Panc1 (cell line): ENCODE results near the gene GPRC5D. TPM values are rescaled to one million over a fixed set of nuclear protein-coding genes. Genes with fewer than 3 reads are reported as not detected.

Experiments used
- ATAC-seq: fragments of 200-7000 bp; cut with Tn5 transposase; 2 replicates; pipeline ENCODE4 v1.9.1; 2020; ENCODE audit warnings: mild to moderate bottlenecking, moderate library complexity
- BruUV-seq: library from RNA; stranded (reverse); fragments of 400-500 nt; replicated peaks from 2 replicates; lab custom pipeline; 2021; lab: Mats Ljungman, UMichigan
- CTCF ChIA-PET: fragments of 300-600 bp; sonication (Branson Sonifier 250); formaldehyde crosslinking; loops from one replicate; lab custom pipeline; 2022; ENCODE audit warnings: antibody characterized with exemption; lab: Charles Lee
- POLR2A ChIA-PET: fragments of 300-600 bp; sonication (Branson Sonifier 250); formaldehyde crosslinking; loops from one replicate; lab custom pipeline; 2022; ENCODE audit warnings: antibody characterized with exemption; lab: Charles Lee
- DNase-seq: peaks from one replicate; pipeline ENCODE4 v3.0.0-alpha.2; 2010; ENCODE audit warnings: low read depth, low spot score
- H3K27ac ChIP-seq: 2 replicates; pipeline ENCODE4 v1.5.1; 2011; ENCODE audit warnings: mild to moderate bottlenecking, low read length, inconsistent platforms
- H3K27me3 ChIP-seq: fragments of 200-500 bp; sonication (Bioruptor generic); 2 replicates; pipeline ENCODE4 v1.6.0; 2014; ENCODE audit warnings: low read length, inconsistent platforms; ENCODE audit not compliant: control insufficient read depth, insufficient read depth
- H3K36me3 ChIP-seq: fragments of 200-500 bp; sonication (Bioruptor generic); 2 replicates; pipeline ENCODE4 v1.5.1; 2014; ENCODE audit warnings: inconsistent platforms, mild to moderate bottlenecking, low read length, moderate library complexity; ENCODE audit not compliant: control insufficient read depth, insufficient read depth
- H3K4me1 ChIP-seq: 2 replicates; pipeline ENCODE4 v1.5.1; 2011; ENCODE audit warnings: inconsistent platforms, mild to moderate bottlenecking, low read length, moderate library complexity; ENCODE audit not compliant: control insufficient read depth, insufficient read depth
- H3K4me3 ChIP-seq, 2 experiments: 2 replicates each; pipeline ENCODE4 v1.5.1; 2011 to 2012; ENCODE audit warnings: low read depth in 2 of 2, low read length in 2 of 2, mild to moderate bottlenecking in 2 of 2, inconsistent platforms in 1 of 2, moderate library complexity in 1 of 2
- H3K9me3 ChIP-seq: fragments of 200-500 bp; sonication (Bioruptor generic); 2 replicates; pipeline ENCODE4 v1.5.1; 2014; ENCODE audit warnings: low read depth, mild to moderate bottlenecking, inconsistent platforms, low read length, moderate library complexity; ENCODE audit not compliant: control insufficient read depth, insufficient read depth
- POLR2AphosphoS5 ChIP-seq: IDR thresholded peaks from 2 replicates; pipeline ENCODE4 v1.6.1; 2012; ENCODE audit warnings: mild to moderate bottlenecking, low read depth, low read length, moderate library complexity
- TCF7L2 ChIP-seq: IDR thresholded peaks from 2 replicates; pipeline ENCODE4 v1.6.1; 2011; ENCODE audit warnings: mild to moderate bottlenecking, low read depth, low read length, inconsistent platforms
- in situ Hi-C: cut with HindIII; loops from 2 replicates; pipeline ENCODE4 v1.10.0; 2016; ENCODE audit warnings: low sequenced_read_pairs, low pct_unique_long_range_greater_than_20kb
- intact Hi-C: fragments of 100-400 bp; cut with micrococcal nuclease; formaldehyde crosslinking; loops from one replicate; pipeline ENCODE4 v1.10.0; 2022; ENCODE audit not compliant: unreplicated experiment
- total RNA-seq: library from RNA; stranded (reverse); gene quantifications from one replicate; pipeline ENCODE4 v1.2.1, GENCODE V29; 2021; ENCODE audit not compliant: unreplicated experiment
- TF ChIP-seq, protein P1 (sequence below): fragments of 450-650 bp; IDR thresholded peaks from 2 replicates; pipeline ENCODE4 v1.5.1; 2017; ENCODE audit warnings: mild to moderate bottlenecking
- TF ChIP-seq, protein P2 (sequence below), 2 experiments: IDR thresholded peaks; 2 replicates each; pipeline ENCODE4 v1.6.1; 2011 to 2012; ENCODE audit warnings: low read depth in 2 of 2, control low read depth in 1 of 2, low read length in 1 of 2, mild to moderate bottlenecking in 1 of 2, moderate library complexity in 1 of 2; ENCODE audit not compliant: insufficient read depth in 1 of 2

GPRC5D gene
- total RNA-seq, 1 experiment from 2014 or later = not detected

DNA sequence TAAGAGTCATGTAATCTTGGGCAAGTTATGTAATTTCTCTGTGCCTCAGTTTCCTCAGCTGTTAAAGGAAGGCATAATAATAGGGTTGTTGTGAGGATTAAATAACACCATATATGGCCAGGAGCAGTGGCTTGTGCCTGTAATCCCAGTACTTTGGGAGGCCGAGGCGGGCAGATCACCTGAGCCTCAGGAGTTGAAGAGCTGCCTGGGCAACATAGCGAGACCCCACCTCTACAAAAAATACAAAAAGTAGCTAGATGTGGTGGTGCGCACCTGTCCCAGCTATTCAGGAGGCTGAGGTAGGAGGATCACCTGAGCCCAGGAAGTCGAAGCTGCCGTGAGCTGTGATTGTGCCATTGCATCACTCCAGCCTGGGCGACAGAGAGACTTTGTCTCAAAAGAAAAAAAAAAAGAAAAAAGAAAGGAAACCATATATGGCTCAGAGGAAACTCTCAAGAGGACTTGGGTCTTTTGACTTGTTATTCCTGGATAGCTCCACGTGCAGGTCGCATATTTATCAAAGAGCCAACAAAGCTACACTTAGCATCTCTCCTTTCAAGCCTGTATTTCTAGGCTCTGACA lies 53.7 kb downstream of the GPRC5D start:
- no peaks in the 10 kb centered on the region for H3K9me3 ChIP-seq
- H3K27me3 ChIP-seq = no peaks in the 10 kb centered on the region
- POLR2A ChIA-PET = interaction anchor here (0.7 to 1.7 kb wide), 7 partner anchors 20 to 111 kb away, joined by 3 to 10 read pairs (median 3); no protein-coding TSS in a partner anchor
- BruUV-seq = no TSS peak
- peaks cover 3% of the 10 kb centered on the region; the same call in 1 of the 2 replicates for H3K36me3 ChIP-seq
- DNase-seq = no peak
- peak; percentile 73 for TF ChIP-seq POLR2AphosphoS5
- TF ChIP-seq, protein P1, sequence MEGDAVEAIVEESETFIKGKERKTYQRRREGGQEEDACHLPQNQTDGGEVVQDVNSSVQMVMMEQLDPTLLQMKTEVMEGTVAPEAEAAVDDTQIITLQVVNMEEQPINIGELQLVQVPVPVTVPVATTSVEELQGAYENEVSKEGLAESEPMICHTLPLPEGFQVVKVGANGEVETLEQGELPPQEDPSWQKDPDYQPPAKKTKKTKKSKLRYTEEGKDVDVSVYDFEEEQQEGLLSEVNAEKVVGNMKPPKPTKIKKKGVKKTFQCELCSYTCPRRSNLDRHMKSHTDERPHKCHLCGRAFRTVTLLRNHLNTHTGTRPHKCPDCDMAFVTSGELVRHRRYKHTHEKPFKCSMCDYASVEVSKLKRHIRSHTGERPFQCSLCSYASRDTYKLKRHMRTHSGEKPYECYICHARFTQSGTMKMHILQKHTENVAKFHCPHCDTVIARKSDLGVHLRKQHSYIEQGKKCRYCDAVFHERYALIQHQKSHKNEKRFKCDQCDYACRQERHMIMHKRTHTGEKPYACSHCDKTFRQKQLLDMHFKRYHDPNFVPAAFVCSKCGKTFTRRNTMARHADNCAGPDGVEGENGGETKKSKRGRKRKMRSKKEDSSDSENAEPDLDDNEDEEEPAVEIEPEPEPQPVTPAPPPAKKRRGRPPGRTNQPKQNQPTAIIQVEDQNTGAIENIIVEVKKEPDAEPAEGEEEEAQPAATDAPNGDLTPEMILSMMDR = no peak
- intact Hi-C loops (no loop called here), in situ Hi-C loops (no loop called here)
- H3K4me1 ChIP-seq = peaks cover 62% of the 10 kb centered on the region
- peak overlapping the region; percentile 61 to 86 for H3K4me3 ChIP-seq
- ATAC-seq = no peak
- H3K27ac ChIP-seq = peak overlapping the region; percentile 96
- CTCF ChIA-PET = interaction anchor here (0.6 kb wide), 1 partner anchor 711 kb away, joined by 4 read pairs; no protein-coding TSS in a partner anchor

DNA sequence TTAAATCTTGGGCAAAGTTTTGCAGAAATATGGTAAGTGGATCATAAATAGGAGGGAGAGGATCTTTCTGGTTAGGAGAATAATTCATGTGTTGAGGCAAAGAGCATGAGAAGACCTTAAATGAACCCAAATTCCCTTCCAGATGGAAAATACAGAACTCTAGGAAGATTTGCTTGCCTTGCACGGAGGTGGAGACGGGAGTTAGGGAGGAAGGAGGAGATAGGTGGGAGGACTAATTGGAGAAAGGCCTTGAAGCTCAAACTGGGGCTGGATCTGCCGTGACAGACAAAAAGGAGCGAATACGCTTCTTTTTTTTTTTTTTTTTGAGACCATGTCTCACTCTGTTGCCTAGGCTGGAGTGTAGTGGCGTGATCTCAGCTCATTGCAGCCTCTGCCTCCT lies 54.7 kb downstream of the GPRC5D start:
- TF ChIP-seq TCF7L2 (no peak), POLR2AphosphoS5 (peak; percentile 78)
- Histone ChIP-seq H3K27me3 (no peaks in the 10 kb centered on the region), H3K4me1 (peaks cover 55% of the 10 kb centered on the region), H3K4me3 (peak overlapping the region; percentile 61 to 86), H3K9me3 (no peaks in the 10 kb centered on the region), H3K36me3 (peaks cover 3% of the 10 kb centered on the region), H3K27ac (peak overlapping the region; percentile 96)
- BruUV-seq = no TSS peak
- ATAC-seq = no peak
- in situ Hi-C loops (no loop called here), intact Hi-C loops (no loop called here)
- DNase-seq = no peak
- ChIA-PET POLR2A (interaction anchor here (0.6 kb wide), 2 partner anchors 12 to 110 kb away, joined by 3 to 4 read pairs; no protein-coding TSS in a partner anchor), CTCF (interaction anchor here (0.6 kb wide), 1 partner anchor 712 kb away, joined by 4 read pairs; no protein-coding TSS in a partner anchor)

DNA sequence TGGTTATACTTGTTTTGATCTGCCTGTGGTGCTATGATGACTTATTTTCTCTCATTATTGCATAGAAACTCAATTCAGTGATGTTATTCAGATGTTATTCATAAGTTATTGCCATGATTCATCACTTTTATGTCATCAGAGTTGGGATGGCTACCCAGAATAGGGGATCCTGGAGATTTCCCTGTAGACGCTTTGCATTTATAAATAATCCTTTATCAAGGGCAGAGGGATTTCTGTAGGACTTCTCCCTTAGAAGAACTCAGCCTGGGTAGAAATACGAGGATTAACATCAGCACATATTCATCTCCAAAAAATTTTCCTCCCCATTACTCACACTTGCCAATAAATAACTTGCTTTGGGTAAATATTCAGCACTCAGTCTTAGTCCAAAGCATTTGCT lies 55.7 kb downstream of the GPRC5D start:
- DNase-seq (no peak), ATAC-seq (no peak)
- POLR2A ChIA-PET = interaction anchor here (0.6 to 0.7 kb wide), 3 partner anchors 40 to 405 kb away, joined by 10 to 13 read pairs (median 10); no protein-coding TSS in a partner anchor

More for the DNA sequence above, 55.7 kb downstream of the GPRC5D start:
- H3K4me1 ChIP-seq = peaks cover 44% of the 10 kb centered on the region
- BruUV-seq = TSS peak; percentile 3
- H3K27me3 ChIP-seq = no peaks in the 10 kb centered on the region
- intact Hi-C loops (no loop called here), in situ Hi-C loops (no loop called here)
- H3K27ac ChIP-seq = peak overlapping the region; percentile 96
- TF ChIP-seq, protein P1 = no peak
- no peak for TF ChIP-seq TCF7L2
- TF ChIP-seq, protein P2, sequence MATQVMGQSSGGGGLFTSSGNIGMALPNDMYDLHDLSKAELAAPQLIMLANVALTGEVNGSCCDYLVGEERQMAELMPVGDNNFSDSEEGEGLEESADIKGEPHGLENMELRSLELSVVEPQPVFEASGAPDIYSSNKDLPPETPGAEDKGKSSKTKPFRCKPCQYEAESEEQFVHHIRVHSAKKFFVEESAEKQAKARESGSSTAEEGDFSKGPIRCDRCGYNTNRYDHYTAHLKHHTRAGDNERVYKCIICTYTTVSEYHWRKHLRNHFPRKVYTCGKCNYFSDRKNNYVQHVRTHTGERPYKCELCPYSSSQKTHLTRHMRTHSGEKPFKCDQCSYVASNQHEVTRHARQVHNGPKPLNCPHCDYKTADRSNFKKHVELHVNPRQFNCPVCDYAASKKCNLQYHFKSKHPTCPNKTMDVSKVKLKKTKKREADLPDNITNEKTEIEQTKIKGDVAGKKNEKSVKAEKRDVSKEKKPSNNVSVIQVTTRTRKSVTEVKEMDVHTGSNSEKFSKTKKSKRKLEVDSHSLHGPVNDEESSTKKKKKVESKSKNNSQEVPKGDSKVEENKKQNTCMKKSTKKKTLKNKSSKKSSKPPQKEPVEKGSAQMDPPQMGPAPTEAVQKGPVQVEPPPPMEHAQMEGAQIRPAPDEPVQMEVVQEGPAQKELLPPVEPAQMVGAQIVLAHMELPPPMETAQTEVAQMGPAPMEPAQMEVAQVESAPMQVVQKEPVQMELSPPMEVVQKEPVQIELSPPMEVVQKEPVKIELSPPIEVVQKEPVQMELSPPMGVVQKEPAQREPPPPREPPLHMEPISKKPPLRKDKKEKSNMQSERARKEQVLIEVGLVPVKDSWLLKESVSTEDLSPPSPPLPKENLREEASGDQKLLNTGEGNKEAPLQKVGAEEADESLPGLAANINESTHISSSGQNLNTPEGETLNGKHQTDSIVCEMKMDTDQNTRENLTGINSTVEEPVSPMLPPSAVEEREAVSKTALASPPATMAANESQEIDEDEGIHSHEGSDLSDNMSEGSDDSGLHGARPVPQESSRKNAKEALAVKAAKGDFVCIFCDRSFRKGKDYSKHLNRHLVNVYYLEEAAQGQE (IDR thresholded peaks at IDR 0.05; ENCODE audit: insufficient read depth in 1 of 2, low read depth in 2 of 2, low read length in 1 of 2) = no peak
- peak overlapping the region; percentile 61 to 86 for H3K4me3 ChIP-seq
- CTCF ChIA-PET = interaction anchor here (0.7 kb wide), 2 partner anchors 59 to 327 kb away, joined by 5 to 12 read pairs; no protein-coding TSS in a partner anchor
- H3K36me3 ChIP-seq = peaks cover 9% of the 10 kb centered on the region
- no peaks in the 10 kb centered on the region for H3K9me3 ChIP-seq
